Activated CD4-positive, alpha-beta T cell treated with anti-CD3 and anti-CD28 coated beads, Interleukin-2, amount 50 U/mL, for 4 hours (primary cell): ENCODE measurements around the gene AIF1.

ENCODE experiments used
- DNase-seq, 2 experiments: peaks; one replicate each; pipeline ENCODE4 v3.0.0-alpha.2; 2020

Gene AIF1

DNA sequence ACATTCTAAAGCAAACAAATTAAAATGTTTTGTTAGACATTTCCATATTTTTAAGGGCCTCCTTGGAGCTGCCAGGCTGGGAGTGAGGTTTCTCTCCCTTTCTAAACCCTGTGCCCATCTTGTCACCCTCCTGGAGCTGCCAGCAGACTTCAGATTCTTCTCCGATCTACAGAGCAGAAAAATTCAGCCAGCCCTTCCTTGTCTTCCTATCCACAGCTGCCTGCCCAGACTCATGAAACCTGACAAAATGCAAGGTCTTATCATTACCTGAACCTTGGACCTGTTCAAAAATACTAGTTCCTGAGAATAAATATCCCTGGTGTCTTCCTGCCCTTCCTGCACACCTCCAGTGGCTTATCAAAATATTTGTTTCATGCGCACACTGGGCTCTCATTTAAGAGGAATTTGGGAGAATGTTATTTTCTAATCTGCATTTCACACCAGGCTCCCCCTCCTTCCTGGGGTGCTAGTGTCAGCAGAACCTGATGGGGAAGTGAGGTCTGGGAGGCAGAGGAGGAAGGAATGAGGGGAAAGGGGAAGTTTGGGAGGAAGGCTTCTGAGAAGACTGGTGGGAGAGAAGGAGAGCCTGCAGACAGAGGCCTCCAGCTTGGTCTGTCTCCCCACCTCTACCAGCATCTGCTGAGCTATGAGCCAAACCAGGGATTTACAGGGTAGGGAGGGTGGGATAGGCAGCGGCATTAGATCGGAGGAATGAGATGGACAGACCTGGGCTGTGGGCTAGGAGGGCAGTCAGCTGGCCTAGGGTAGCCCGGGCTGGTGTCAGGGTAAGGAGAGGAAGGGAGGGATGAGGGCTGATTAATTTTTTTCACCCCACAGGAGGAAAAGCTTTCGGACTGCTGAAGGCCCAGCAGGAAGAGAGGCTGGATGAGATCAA is at the start of gene AIF1:
Gene AIF1, plus strand, starts transcription at position 551 of the 895 bp plus-strand sequence. Its CDS starts 96 bp downstream, at position 647.
- no peak for DNase-seq

DNA sequence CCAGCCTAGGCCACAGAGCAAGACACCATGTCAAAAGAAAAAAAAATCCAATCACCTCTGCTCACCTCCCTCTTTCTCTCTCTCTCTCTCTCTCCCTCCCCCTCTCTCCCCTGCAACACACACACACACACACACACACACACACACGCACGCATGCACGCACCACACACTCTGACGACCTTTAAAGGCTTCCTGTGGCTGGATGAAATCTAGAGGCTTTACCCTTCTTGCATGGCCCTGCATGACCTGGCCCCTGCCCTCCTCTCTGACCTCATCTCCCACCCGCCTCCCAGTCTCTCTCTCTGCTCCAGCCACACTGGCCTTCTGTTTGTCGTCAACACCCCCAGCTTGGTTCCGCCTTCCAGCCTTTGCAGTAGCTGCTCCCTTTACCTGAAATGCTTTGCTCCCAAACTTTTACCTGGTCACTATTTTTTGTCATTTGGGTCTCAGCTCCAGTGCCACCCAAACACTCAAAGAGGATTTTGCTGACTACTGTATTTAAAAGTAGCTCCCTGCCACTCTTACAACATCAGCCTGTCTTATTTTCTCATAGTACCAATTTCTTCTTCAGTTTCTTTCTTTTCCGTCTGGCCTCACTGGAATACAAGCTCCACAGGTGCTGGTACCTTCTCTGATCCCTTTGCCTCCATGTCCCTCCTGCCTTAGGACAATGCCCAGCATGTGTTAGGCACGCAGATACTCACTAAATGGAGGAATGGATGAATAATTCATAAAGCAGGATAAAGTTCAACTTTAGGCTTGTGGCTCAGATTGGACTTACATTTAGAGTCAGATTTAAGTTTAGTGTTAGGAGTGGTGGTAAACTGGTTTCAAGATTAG is 47.3 kb upstream of the AIF1 start:
- DNase-seq = no peak

DNA sequence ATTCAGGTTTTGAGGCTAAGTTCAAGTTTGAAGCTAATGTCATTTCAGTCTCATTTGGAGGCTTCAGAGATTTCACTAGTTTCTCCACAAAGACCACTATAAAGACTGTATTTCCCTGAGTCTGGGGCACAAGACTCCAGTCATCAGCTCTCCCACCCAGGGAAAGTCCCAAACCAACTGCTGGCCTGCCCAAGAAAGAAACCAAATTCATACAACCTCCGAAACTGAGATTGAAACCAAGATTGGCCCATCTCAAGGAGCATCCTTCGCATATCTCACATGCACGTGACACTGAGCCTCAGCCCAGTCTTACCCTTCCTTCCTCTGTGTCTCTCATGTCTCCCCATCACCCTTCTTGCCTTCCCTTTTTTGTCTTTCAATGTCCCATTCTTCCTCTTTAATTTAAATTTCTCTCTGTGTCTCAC is 46.5 kb upstream of the AIF1 start:
- peak; percentile 55 to 61 for DNase-seq

DNA sequence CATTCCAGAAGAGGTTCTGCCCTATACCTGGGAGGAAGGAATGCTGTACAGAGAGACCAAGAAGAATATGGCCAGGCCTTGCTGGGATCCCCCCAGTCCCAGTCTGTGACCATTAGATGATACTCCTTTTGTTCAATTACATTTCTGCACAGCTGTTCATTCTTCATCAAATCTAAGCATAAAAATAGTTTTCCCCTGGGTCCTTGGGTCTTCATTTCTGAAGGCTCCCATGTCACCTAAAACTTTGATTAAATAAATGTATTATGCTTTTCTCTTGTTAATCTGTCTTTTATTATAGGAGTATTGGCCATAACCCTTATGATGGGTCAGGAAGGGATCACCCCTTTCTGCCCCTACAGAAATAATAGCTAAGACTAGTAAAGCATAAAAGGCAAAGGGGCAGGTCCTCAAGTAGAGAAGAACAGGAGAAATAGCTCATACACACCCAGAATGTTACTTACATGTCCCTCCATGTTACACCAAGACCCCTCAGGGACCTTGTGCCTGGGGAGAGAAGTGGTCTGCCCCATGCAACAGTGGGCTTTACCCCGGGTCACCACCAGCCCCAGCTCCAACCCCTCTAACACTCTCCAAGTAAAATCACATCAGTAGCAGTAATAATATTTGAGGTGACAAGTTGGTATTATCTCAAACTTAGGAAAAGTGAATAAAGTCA is 45.0 kb upstream of the AIF1 start:
- no peak for DNase-seq

DNA sequence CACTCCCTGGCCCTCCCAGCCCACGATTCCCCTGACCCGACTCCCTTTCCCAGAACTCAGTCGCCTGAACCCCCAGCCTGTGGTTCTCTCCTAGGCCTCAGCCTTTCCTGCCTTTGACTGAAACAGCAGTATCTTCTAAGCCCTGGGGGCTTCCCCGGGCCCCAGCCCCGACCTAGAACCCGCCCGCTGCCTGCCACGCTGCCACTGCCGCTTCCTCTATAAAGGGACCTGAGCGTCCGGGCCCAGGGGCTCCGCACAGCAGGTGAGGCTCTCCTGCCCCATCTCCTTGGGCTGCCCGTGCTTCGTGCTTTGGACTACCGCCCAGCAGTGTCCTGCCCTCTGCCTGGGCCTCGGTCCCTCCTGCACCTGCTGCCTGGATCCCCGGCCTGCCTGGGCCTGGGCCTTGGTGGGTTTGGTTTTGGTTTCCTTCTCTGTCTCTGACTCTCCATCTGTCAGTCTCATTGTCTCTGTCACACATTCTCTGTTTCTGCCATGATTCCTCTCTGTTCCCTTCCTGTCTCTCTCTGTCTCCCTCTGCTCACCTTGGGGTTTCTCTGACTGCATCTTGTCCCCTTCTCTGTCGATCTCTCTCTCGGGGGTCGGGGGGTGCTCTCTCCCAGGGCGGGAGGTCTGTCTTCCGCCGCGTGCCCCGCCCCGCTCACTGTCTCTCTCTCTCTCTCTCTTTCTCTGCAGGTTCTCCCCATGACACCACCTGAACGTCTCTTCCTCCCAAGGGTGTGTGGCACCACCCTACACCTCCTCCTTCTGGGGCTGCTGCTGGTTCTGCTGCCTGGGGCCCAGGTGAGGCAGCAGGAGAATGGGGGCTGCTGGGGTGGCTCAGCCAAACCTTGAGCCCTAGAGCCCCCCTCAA is 42.8 kb upstream of the AIF1 start, which contains the start of gene LTA:
Gene LTA, plus strand, starts transcription at position 249 of the 871 bp plus-strand sequence. Its CDS starts 454 bp downstream, at position 703.
- peak; percentile 71 to 73 for DNase-seq

DNA sequence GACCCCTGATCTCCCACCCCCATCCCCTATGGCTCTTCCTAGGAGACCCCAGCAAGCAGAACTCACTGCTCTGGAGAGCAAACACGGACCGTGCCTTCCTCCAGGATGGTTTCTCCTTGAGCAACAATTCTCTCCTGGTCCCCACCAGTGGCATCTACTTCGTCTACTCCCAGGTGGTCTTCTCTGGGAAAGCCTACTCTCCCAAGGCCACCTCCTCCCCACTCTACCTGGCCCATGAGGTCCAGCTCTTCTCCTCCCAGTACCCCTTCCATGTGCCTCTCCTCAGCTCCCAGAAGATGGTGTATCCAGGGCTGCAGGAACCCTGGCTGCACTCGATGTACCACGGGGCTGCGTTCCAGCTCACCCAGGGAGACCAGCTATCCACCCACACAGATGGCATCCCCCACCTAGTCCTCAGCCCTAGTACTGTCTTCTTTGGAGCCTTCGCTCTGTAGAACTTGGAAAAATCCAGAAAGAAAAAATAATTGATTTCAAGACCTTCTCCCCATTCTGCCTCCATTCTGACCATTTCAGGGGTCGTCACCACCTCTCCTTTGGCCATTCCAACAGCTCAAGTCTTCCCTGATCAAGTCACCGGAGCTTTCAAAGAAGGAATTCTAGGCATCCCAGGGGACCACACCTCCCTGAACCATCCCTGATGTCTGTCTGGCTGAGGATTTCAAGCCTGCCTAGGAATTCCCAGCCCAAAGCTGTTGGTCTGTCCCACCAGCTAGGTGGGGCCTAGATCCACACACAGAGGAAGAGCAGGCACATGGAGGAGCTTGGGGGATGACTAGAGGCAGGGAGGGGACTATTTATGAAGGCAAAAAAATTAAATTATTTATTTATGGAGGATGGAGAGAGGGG is 41.6 kb upstream of the AIF1 start:
- DNase-seq = no peak

DNA sequence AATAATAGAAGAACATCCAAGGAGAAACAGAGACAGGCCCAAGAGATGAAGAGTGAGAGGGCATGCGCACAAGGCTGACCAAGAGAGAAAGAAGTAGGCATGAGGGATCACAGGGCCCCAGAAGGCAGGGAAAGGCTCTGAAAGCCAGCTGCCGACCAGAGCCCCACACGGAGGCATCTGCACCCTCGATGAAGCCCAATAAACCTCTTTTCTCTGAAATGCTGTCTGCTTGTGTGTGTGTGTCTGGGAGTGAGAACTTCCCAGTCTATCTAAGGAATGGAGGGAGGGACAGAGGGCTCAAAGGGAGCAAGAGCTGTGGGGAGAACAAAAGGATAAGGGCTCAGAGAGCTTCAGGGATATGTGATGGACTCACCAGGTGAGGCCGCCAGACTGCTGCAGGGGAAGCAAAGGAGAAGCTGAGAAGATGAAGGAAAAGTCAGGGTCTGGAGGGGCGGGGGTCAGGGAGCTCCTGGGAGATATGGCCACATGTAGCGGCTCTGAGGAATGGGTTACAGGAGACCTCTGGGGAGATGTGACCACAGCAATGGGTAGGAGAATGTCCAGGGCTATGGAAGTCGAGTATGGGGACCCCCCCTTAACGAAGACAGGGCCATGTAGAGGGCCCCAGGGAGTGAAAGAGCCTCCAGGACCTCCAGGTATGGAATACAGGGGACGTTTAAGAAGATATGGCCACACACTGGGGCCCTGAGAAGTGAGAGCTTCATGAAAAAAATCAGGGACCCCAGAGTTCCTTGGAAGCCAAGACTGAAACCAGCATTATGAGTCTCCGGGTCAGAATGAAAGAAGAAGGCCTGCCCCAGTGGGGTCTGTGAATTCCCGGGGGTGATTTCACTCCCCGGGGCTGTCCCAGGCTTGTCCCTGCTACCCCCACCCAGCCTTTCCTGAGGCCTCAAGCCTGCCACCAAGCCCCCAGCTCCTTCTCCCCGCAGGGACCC is 40.6 kb upstream of the AIF1 start:
- no peak for DNase-seq

DNA sequence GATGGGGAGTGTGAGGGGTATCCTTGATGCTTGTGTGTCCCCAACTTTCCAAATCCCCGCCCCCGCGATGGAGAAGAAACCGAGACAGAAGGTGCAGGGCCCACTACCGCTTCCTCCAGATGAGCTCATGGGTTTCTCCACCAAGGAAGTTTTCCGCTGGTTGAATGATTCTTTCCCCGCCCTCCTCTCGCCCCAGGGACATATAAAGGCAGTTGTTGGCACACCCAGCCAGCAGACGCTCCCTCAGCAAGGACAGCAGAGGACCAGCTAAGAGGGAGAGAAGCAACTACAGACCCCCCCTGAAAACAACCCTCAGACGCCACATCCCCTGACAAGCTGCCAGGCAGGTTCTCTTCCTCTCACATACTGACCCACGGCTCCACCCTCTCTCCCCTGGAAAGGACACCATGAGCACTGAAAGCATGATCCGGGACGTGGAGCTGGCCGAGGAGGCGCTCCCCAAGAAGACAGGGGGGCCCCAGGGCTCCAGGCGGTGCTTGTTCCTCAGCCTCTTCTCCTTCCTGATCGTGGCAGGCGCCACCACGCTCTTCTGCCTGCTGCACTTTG is 39.6 kb upstream of the AIF1 start, which contains the start of gene TNF:
Gene TNF, plus strand, starts transcription at position 231 of the 567 bp plus-strand sequence. Its CDS starts 177 bp downstream, at position 408.
- peak; percentile 87 to 89 for DNase-seq

DNA sequence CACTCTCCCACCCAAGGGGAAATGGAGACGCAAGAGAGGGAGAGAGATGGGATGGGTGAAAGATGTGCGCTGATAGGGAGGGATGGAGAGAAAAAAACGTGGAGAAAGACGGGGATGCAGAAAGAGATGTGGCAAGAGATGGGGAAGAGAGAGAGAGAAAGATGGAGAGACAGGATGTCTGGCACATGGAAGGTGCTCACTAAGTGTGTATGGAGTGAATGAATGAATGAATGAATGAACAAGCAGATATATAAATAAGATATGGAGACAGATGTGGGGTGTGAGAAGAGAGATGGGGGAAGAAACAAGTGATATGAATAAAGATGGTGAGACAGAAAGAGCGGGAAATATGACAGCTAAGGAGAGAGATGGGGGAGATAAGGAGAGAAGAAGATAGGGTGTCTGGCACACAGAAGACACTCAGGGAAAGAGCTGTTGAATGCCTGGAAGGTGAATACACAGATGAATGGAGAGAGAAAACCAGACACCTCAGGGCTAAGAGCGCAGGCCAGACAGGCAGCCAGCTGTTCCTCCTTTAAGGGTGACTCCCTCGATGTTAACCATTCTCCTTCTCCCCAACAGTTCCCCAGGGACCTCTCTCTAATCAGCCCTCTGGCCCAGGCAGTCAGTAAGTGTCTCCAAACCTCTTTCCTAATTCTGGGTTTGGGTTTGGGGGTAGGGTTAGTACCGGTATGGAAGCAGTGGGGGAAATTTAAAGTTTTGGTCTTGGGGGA is 38.9 kb upstream of the AIF1 start:
- DNase-seq = no peak

DNA sequence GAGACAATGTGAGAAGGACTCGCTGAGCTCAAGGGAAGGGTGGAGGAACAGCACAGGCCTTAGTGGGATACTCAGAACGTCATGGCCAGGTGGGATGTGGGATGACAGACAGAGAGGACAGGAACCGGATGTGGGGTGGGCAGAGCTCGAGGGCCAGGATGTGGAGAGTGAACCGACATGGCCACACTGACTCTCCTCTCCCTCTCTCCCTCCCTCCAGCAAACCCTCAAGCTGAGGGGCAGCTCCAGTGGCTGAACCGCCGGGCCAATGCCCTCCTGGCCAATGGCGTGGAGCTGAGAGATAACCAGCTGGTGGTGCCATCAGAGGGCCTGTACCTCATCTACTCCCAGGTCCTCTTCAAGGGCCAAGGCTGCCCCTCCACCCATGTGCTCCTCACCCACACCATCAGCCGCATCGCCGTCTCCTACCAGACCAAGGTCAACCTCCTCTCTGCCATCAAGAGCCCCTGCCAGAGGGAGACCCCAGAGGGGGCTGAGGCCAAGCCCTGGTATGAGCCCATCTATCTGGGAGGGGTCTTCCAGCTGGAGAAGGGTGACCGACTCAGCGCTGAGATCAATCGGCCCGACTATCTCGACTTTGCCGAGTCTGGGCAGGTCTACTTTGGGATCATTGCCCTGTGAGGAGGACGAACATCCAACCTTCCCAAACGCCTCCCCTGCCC is 38.0 kb upstream of the AIF1 start:
- DNase-seq = no peak

DNA sequence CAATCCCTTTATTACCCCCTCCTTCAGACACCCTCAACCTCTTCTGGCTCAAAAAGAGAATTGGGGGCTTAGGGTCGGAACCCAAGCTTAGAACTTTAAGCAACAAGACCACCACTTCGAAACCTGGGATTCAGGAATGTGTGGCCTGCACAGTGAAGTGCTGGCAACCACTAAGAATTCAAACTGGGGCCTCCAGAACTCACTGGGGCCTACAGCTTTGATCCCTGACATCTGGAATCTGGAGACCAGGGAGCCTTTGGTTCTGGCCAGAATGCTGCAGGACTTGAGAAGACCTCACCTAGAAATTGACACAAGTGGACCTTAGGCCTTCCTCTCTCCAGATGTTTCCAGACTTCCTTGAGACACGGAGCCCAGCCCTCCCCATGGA is 37.5 kb upstream of the AIF1 start:
- DNase-seq = no peak

DNA sequence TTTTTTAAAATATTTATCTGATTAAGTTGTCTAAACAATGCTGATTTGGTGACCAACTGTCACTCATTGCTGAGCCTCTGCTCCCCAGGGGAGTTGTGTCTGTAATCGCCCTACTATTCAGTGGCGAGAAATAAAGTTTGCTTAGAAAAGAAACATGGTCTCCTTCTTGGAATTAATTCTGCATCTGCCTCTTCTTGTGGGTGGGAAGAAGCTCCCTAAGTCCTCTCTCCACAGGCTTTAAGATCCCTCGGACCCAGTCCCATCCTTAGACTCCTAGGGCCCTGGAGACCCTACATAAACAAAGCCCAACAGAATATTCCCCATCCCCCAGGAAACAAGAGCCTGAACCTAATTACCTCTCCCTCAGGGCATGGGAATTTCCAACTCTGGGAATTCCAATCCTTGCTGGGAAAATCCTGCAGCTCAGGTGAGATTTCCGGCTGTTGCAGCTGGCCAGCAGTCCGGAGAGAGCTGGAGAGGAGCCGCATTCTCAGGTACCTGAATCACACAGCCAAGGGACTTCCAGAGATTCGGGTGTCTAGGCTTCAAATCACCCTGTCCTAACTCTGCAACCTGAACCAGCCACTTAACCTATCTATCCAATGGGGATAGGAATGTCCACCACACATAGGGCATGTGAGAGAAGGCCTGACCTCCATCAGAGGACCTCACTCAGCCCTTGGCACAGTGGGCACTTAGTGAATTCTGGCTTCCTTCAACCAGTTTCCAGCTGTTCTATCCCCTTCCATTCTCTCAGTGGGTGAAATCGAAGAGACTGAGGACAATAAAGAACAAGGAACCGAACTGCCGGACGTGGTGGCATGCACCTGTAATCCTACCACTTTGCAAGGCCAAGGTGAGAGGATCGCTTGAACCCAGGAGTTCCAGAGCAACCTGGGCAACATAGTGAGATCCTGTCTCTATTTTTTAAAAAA is 36.6 kb upstream of the AIF1 start:
- no peak for DNase-seq

DNA sequence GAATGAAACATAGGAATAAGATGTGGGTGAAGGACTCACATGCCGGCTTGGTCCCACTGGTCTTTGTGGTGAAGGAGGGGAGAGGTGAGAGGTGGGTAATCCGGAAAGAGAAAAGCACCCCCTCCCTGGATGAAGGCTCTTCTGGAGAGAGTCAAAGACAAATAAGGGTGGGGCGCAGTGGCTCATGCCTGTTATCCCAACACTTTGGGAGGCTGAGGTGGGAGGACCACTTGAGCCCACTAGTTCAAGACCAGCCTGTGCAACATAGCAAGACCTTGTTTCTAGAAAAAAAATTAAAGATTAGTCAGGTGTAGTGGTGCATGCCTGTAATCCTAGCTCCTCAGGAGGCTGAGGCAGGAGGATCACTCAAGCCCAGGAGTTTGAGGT is 35.9 kb upstream of the AIF1 start:
- no peak for DNase-seq

DNA sequence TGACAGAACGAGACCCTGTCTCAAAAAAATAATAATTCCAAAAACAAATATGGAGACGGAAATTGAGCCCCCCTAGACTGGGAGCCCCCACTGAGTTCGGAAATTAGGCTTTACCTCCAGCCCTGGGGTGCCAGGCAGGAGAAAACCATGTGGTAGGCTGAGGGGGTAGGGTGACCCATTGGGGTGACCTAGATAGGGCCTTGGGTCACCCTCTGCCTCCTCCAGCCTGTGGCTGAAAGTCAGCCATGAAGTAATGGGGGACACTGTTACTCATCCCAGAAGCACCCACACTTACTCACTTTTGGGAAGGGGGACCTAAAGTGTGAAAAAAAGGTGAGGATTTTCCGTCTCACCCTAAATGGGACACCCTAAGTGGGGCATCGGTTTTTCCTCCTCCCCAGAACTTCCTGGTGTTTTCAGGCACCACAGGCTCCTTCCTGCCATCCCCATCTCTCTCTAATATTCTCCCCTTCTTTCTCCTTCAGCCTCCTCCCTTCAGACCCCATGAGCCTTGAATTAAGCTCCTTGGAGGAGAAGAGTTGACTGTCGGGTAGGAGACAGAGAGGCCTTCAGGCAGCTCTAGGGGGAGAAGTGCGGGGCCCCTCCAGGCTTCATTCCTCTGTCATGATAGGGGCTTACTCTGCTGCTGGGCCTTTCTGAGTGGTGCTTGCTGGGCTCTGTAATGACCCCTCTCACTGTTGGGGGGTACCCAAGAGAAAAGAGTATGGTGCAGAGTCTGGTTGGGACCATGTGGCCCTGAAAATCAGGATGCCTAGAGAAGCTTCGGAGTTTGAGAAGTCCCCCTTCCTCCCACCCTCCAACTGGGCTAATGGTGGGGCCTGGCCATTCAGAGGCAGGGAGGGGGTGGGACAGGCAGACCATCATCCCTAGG is 35.2 kb upstream of the AIF1 start:
- DNase-seq = no peak

DNA sequence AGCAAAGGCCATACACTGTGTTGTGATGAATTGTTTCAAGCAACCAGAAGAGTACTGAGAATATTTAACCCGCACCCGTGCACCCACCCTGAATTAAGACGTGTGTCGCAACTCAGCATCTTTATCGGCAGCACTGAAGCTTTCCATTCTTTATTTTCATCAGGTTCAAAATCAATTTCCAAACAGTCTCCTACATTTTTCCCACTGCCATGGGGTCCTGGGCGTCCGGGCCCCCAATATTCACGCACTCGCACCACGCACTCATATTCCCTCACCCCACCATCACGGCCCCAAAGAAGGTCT is 34.6 kb upstream of the AIF1 start:
- DNase-seq = no peak
